Hepatocyte (in vitro differentiated cells): ENCODE results near the gene KIF3A. TPM values are rescaled to one million over a fixed set of nuclear protein-coding genes. Genes with fewer than 3 reads are reported as not detected.

Source experiments
- DNase-seq: peaks from one replicate; pipeline ENCODE4 v3.0.0-alpha.2; 2016; ENCODE audit warnings: low spot score
- H2AFZ ChIP-seq: fragments of 200-600 bp; sonication (generic); 2 replicates; pipeline ENCODE4 v1.6.0; 2016; ENCODE audit warnings: antibody characterized with exemption, mild to moderate bottlenecking
- H3K27ac ChIP-seq: fragments of 200-600 bp; sonication (generic); 2 replicates; pipeline ENCODE4 v1.5.1; 2016; ENCODE audit warnings: mild to moderate bottlenecking
- H3K27me3 ChIP-seq: fragments of 200-600 bp; sonication (generic); 2 replicates; pipeline ENCODE4 v1.6.1; 2016
- H3K36me3 ChIP-seq: fragments of 200-600 bp; sonication (generic); replicated peaks from 2 replicates; pipeline ENCODE4 v1.5.1; 2016; ENCODE audit warnings: low read depth; ENCODE audit not compliant: insufficient read depth
- H3K4me1 ChIP-seq: fragments of 200-600 bp; sonication (generic); 2 replicates; pipeline ENCODE4 v1.5.1; 2016; ENCODE audit warnings: mild to moderate bottlenecking, moderate library complexity; ENCODE audit not compliant: insufficient read depth
- H3K4me2 ChIP-seq: fragments of 200-600 bp; sonication (generic); 2 replicates; pipeline ENCODE4 v1.6.0; 2016
- H3K4me3 ChIP-seq: fragments of 200-600 bp; sonication (generic); 2 replicates; pipeline ENCODE4 v1.5.1; 2016; ENCODE audit warnings: mild to moderate bottlenecking
- H3K79me2 ChIP-seq: fragments of 200-600 bp; sonication (generic); 2 replicates; pipeline ENCODE4 v1.6.0; 2017; ENCODE audit warnings: mild to moderate bottlenecking
- H3K9me2 ChIP-seq: fragments of 200-600 bp; sonication (generic); replicated peaks from 2 replicates; pipeline ENCODE4 v1.6.0; 2017; ENCODE audit warnings: mild to moderate bottlenecking; ENCODE audit not compliant: insufficient read depth
- H3K9me3 ChIP-seq: fragments of 200-600 bp; sonication (generic); 2 replicates; pipeline ENCODE4 v1.5.1; 2016; ENCODE audit warnings: low read depth, mild to moderate bottlenecking
- H4K20me1 ChIP-seq: fragments of 200-600 bp; sonication (generic); 2 replicates; pipeline ENCODE4 v1.6.0; 2016; ENCODE audit warnings: mild to moderate bottlenecking; ENCODE audit not compliant: insufficient read depth, poor library complexity, severe bottlenecking
- EZH2 ChIP-seq: fragments of 200-600 bp; sonication (generic); IDR thresholded peaks from 2 replicates; pipeline ENCODE4 v1.6.1; 2016; ENCODE audit warnings: antibody characterized with exemption, mild to moderate bottlenecking, borderline replicate concordance
- EZH2phosphoT487 ChIP-seq: fragments of 200-600 bp; sonication (generic); IDR thresholded peaks from one replicate; pipeline ENCODE4 v1.6.1; 2018; ENCODE audit warnings: antibody characterized with exemption, mild to moderate bottlenecking, low read depth, moderate library complexity; ENCODE audit not compliant: unreplicated experiment, severe bottlenecking
- WGBS: methylation state at CpG from one replicate; pipeline ENCODE4 v1.1.6; 2016; ENCODE audit warnings: low lambda C conversion rate; ENCODE audit errors: missing lambda C conversion rate; 5-methylcytosine and 5-hydroxymethylcytosine counted together
- polyA plus RNA-seq: library from polyadenylated mRNA; unstranded; fragments of >200 nt; fragmentation: Nextera tagmentation; extraction: Ambion mirVana; gene quantifications from 2 replicates; pipeline ENCODE4 v1.2.1, GENCODE V29; 2016
- total RNA-seq: library from RNA; depleted of rRNA; stranded (reverse); fragments of >200 nt; gene quantifications from 2 replicates; pipeline ENCODE4 v1.2.3, GENCODE V29; 2014
- TF ChIP-seq, protein P1 (sequence below): fragments of 200-600 bp; sonication (generic); IDR thresholded peaks from 2 replicates; pipeline ENCODE4 v1.5.1; 2016; ENCODE audit warnings: antibody characterized with exemption, mild to moderate bottlenecking; ENCODE audit not compliant: poor library complexity

The KIF3A gene
- total and polyA plus RNA-seq, 2 experiments from 2014 or later, result 9.2 to 12.6 TPM

DNA sequence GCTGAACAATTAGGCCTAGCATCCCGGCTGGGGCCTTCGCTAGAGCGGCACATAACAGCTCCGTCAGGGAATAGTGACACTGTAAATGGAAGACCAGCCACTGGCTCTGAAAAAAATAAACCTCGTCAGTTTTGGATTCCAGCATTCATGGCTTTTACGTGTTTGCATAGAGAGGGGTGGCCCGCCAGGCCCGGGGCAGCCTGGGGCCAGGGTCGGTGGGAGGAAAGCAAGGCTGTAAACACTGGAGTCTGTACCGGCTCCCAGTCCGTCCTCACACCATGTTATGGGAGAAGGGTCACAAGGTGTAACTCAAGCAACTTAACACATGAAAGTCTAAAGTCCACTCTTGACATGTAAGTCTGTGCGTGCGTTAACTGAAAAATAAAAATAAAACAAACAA lies 21.1 kb upstream of the KIF3A start:
- Histone ChIP-seq H3K27me3 (no peaks in the 10 kb centered on the region), H2AFZ (no peak overlapping the region), H3K36me3 (no peaks in the 10 kb centered on the region), H3K4me1 (no peaks in the 10 kb centered on the region), H3K9me3 (no peaks in the 10 kb centered on the region), H3K9me2 (no peaks in the 10 kb centered on the region), H4K20me1 (no peaks in the 10 kb centered on the region), H3K27ac (no peak overlapping the region), H3K4me3 (no peak overlapping the region), H3K4me2 (no peak overlapping the region), H3K79me2 (no peaks in the 10 kb centered on the region)
- TF ChIP-seq, protein P1, sequence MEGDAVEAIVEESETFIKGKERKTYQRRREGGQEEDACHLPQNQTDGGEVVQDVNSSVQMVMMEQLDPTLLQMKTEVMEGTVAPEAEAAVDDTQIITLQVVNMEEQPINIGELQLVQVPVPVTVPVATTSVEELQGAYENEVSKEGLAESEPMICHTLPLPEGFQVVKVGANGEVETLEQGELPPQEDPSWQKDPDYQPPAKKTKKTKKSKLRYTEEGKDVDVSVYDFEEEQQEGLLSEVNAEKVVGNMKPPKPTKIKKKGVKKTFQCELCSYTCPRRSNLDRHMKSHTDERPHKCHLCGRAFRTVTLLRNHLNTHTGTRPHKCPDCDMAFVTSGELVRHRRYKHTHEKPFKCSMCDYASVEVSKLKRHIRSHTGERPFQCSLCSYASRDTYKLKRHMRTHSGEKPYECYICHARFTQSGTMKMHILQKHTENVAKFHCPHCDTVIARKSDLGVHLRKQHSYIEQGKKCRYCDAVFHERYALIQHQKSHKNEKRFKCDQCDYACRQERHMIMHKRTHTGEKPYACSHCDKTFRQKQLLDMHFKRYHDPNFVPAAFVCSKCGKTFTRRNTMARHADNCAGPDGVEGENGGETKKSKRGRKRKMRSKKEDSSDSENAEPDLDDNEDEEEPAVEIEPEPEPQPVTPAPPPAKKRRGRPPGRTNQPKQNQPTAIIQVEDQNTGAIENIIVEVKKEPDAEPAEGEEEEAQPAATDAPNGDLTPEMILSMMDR, result no peak
- TF ChIP-seq EZH2phosphoT487, result no peak
- TF ChIP-seq EZH2, result no peak
- no peak for DNase-seq
- 86% methylated on average over 13 of the region's 13 CpGs for WGBS

DNA sequence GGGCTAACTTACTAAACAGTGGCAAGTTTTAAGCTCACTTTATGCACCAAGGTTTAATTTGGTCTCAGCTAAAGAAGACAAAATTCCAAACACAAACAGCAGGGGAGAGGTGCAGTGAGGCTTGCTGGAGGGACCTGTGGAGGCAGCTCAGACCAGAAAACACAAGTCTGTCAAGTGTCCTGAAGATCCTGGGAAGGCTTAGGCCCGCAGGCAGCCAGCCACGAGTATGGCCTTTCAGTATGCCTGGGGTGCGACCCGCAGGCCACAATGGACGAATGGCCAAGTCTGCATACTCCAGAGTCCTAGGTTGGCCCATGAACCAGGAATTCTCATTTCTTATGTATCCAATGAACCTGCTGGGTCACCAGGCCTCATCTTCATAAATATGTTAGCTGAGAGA lies 19.2 kb upstream of the KIF3A start:
- no peak overlapping the region for H3K27ac ChIP-seq
- no peaks in the 10 kb centered on the region for H3K27me3 ChIP-seq
- H3K36me3 ChIP-seq, result no peaks in the 10 kb centered on the region
- no peak overlapping the region for H2AFZ ChIP-seq
- 88% methylated on average over 5 of the region's 5 CpGs for WGBS
- H3K4me2 ChIP-seq, result no peak overlapping the region
- no peaks in the 10 kb centered on the region for H3K9me3 ChIP-seq
- no peak for DNase-seq
- no peak for TF ChIP-seq EZH2
- TF ChIP-seq, protein P1, result no peak
- no peak for TF ChIP-seq EZH2phosphoT487
- H3K79me2 ChIP-seq, result no peaks in the 10 kb centered on the region
- H3K4me3 ChIP-seq, result no peak overlapping the region
- H3K4me1 ChIP-seq, result no peaks in the 10 kb centered on the region
- no peaks in the 10 kb centered on the region for H4K20me1 ChIP-seq
- no peaks in the 10 kb centered on the region for H3K9me2 ChIP-seq

DNA sequence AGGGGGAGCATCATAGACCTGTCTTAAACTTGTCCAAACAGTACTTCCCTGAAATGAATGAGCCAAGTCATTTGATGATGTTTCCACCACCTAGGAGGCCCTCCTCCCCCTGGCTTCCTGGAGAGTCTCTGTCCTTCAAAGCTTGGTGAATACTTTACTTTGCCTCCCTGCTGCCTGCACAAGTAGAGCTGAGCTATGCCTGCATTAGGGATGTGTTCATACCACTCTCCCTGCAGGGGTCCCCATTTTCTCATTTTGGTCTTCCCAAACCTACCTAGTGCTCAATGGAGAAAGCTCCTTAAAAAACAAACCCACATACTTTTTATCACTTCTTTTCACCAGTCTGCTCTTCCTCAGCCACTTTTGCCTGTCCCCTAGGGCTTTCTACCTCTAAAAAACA lies 17.6 kb upstream of the KIF3A start:
- no peak for TF ChIP-seq EZH2
- TF ChIP-seq, protein P1, result peak; percentile 27
- H3K27me3 ChIP-seq, result no peaks in the 10 kb centered on the region
- H3K4me3 ChIP-seq, result no peak overlapping the region
- H3K79me2 ChIP-seq, result no peaks in the 10 kb centered on the region
- H2AFZ ChIP-seq, result no peak overlapping the region
- no peaks in the 10 kb centered on the region for H3K9me3 ChIP-seq
- H3K9me2 ChIP-seq, result no peaks in the 10 kb centered on the region
- no peaks in the 10 kb centered on the region for H3K36me3 ChIP-seq
- H4K20me1 ChIP-seq, result no peaks in the 10 kb centered on the region
- no peak overlapping the region for H3K4me2 ChIP-seq
- H3K4me1 ChIP-seq, result no peaks in the 10 kb centered on the region
- no peak overlapping the region for H3K27ac ChIP-seq
- no peak for DNase-seq

DNA sequence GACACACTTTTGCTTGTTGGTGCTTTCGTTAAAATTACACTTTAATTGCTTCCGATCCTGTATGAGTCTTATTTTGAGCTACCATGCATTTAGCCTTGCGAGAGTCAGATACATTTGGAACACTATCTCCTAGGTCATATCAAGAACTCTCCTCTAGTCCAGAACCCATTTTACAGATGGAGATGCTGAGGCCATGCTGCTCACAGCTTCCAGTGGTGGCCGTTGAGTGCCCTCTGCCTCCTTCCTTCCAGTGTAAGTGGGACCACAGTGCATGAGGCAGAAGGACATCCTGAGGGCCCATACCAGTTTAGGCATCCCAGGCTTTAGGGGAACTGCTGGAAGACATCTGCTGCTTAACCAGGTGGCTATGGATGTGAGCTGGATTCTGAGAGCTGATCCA lies 16.8 kb upstream of the KIF3A start:
- Histone ChIP-seq H3K9me2 (no peaks in the 10 kb centered on the region), H3K4me3 (no peak overlapping the region), H3K27ac (no peak overlapping the region), H3K79me2 (no peaks in the 10 kb centered on the region), H3K4me2 (no peak overlapping the region), H3K4me1 (no peaks in the 10 kb centered on the region), H3K36me3 (no peaks in the 10 kb centered on the region), H3K27me3 (no peaks in the 10 kb centered on the region), H4K20me1 (no peaks in the 10 kb centered on the region), H3K9me3 (no peaks in the 10 kb centered on the region), H2AFZ (no peak overlapping the region)
- 97% methylated on average over 4 of the region's 4 CpGs for WGBS
- no peak for TF ChIP-seq EZH2phosphoT487
- TF ChIP-seq, protein P1, result no peak
- DNase-seq, result no peak
